Suprapubic skin (tissue), 4 donors: ENCODE results near the gene GTF2IRD1.

Experiments
- CTCF ChIP-seq, 2 donors: fragments of 200-600 bp in 1 of 2; fragments of 450-650 bp in 1 of 2; sonication (generic) in 1 of 2; IDR thresholded peaks; one replicate each; pipeline ENCODE4 v1.5.1; 2016 to 2019; ENCODE audit warnings: antibody characterized with exemption in 2 of 2, mild to moderate bottlenecking in 1 of 2, moderate library complexity in 1 of 2
- EP300 ChIP-seq: sonication (generic); formaldehyde crosslinking; IDR thresholded peaks from one replicate; pipeline ENCODE4 v1.6.1; 2017; ENCODE audit warnings: antibody characterized with exemption
- POLR2AphosphoS5 ChIP-seq, 3 donors: sonication (generic); formaldehyde crosslinking; IDR thresholded peaks; one replicate each; pipeline ENCODE4 v1.6.1; 2017; ENCODE audit warnings: antibody characterized with exemption in 3 of 3

- TF ChIP-seq CTCF (IDR thresholded peaks at IDR 0.05) = no peak
- TF ChIP-seq POLR2AphosphoS5 (IDR thresholded peaks at IDR 0.05) = no peak
- no peak for TF ChIP-seq EP300
These were observed 71.4 kb downstream of the GTF2IRD1 start for GRCh38 chr7:74525140-74525539.
